Cardiac septum (tissue), 1 donor: ENCODE data around the gene CBL. TPM values are rescaled to one million over a fixed set of nuclear protein-coding genes. Genes with fewer than 3 reads are reported as not detected.
A peak's percentile ranks its signal among the peaks of the same experiment; 100 is the strongest.

Experiments
- DNase-seq: peaks from one replicate; pipeline ENCODE4 v3.0.0-alpha.2; 2020; ENCODE audit warnings: low spot score
- intact Hi-C: fragments of 100-400 bp; cut with DNase I; formaldehyde crosslinking; loops from one replicate; pipeline ENCODE4 v1.14.0; 2022
- total RNA-seq: library from RNA; stranded (reverse); fragmentation: NEBNext Ultra II Directional; extraction: Animal tissue kit (Norgen Biotek cat#: 25700); gene quantifications from one replicate; pipeline ENCODE4 v1.2.1, GENCODE V29; 2021
- donor health status: DM: no; HTN: no; CAD: no.

The CBL gene
- total RNA-seq, 1 donor from 2014 or later: 13.4 TPM

- DNase-seq: peak; percentile 26
- intact Hi-C loops: no loop called here
Measured at GRCh38 chr11:119336744-119337469, 130.8 kb downstream of the CBL start.

DNA sequence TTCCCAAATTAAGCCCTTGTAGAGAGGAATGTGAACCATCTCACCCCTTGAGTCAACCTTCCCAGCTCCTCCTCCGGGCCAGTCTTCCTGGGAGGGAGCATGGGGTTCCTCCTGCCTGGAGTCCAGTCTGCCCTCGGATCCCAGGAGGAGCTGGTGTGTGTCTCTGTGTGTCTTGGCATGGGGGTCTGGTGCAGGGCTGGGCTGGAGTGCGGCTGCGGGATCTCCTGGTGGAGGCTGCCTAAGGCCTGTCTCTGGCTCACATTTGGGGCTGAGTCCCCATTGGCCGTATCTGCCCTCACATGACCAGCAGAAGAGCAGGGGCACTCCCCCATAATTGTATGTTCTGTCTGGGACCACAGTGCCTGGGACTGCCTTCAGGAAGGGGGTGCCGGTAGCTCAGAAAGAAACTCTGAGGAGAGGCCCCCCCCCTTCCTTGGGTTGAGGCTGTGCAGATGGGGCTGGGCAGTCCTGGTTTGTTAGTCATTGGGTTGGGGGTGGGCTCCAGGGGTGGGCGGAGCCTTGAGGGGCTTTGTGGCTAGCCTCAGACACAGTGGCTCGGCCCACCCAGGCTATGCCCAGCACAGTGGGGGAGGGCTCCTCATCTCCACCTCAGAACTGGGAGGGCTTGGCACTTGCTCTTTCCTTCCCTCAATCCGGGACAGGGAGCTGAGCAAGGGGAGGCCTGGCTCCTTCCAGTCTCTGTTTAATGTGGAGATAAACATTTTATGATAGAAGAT is 131.6 kb downstream of the CBL start:
- intact Hi-C loops: no loop called here
- DNase-seq: peak; percentile 59

- DNase-seq: peak; percentile 86
- intact Hi-C loops: no loop called here
Measured at GRCh38 chr11:119338318-119338890, 132.3 kb downstream of the CBL start.

DNA sequence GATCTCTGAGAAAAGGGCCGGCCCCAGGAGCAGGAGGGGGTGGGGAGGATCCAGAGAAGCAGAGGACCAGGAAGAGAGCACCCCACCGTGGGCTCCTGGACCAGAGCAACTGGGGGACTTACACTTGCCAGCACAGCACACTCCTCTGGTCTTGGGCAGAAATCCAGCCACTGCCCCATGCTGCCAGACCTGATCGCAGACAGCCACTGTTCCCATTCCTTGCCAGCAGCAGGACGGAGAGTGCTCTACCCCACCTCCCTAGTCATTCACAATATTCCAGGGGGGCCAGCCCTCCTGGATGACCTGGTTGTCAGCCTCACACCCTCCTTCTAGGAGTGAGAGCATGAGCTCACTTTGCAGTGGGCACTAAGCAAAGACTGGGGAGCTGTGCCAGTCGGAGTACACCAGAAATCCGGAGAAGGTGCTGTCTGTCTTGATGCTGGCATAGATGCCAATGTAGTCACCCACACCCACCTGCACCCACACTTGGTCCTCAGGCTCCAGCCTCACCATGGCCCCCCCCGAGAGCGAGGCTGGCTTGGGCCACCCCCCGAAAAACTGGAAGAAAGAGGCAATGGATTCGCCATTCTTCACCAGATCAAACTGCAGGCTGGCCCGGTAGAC is 132.9 kb downstream of the CBL start:
- intact Hi-C loops: no loop called here
- peak; percentile 61 for DNase-seq

DNA sequence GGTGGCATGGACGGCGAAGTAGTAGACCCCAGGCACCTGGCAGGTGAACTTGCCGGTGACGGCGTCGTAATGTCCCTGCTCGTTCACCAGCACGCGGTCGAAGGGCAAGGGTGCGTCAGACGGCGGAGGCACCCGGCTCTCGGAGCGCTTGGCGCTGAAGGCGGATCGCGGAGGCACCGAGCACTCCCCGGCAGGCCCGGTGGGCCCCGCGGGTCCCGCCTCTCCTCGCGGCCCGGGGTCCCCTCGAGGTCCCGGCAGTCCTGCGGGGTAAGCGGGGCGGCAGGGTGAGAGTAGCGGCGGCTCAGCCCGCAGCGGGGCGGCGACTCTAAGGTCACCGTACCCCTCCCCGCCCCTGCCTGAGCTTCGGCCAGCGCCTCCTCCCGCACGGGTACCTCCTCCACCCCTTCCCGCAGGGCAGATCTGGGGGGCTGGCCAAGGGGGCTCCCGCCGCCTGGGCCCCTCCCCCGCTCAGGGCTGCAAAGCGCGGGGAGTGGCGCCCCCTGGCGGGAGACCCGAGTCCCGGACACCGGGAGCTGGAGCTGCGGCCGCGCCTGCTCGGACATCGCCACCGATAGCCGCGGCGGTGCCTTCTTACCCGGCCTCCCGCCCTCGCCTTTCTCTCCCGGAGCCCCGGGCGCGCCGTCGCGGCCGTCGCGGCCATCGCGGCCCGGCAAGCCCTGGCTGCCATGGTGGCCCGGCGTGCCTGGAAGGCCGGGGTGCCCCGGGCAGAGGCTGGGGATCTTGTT is 133.6 kb downstream of the CBL start:
- peak; percentile 78 for DNase-seq
- intact Hi-C loops: loop anchor here (2.0 kb wide), 1 partner anchor 33 kb away; no protein-coding TSS in a partner anchor

- peak; percentile 93 for DNase-seq
- intact Hi-C loops: loop anchor here (2.0 kb wide), 1 partner anchor 32 kb away; no protein-coding TSS in a partner anchor
Measured at GRCh38 chr11:119340335-119341221, 134.4 kb downstream of the CBL start, which contains the start of gene C1QTNF5. C1QTNF5 (minus strand) TSS chr11:119340883; CDS start chr11:119340397, 486 bp downstream.

- intact Hi-C loops: loop anchor here (2.0 kb wide), 1 partner anchor 31 kb away; no protein-coding TSS in a partner anchor
- DNase-seq: no peak
Measured at GRCh38 chr11:119341222-119342022, 135.3 kb downstream of the CBL start.

GRCh38 chr11:119342023-119342300 is 135.8 kb downstream of the CBL start:
- intact Hi-C loops: no loop called here
- DNase-seq: no peak

GRCh38 chr11:119342362-119343130 is 136.4 kb downstream of the CBL start:
- intact Hi-C loops: no loop called here

DNA sequence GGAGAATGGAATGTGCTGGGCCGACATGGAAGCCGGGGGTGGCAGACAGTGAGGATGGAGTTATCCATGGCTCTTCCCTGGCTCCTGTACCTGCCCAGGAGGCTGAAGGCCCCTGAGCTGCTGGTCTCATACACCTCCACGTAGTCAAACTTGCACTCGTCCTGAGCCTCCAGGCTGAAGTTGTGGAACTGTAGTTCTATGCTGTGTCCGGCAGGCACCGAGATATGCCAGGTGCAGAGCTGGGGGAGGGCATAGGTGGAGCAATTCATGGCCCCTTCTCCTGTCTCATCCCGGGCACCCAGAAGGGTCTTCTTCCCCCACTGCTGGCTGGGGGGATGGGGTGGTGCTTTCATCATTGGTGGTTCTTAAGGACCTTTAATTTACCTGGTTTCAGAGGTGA is 137.6 kb downstream of the CBL start:
- no peak for DNase-seq
- intact Hi-C loops: no loop called here

More at GRCh38 chr11:119342362-119343130, 136.4 kb downstream of the CBL start:
- no peak for DNase-seq

GRCh38 chr11:119344291-119345010 is 138.3 kb downstream of the CBL start:
- no peak for DNase-seq
- intact Hi-C loops: no loop called here

DNA sequence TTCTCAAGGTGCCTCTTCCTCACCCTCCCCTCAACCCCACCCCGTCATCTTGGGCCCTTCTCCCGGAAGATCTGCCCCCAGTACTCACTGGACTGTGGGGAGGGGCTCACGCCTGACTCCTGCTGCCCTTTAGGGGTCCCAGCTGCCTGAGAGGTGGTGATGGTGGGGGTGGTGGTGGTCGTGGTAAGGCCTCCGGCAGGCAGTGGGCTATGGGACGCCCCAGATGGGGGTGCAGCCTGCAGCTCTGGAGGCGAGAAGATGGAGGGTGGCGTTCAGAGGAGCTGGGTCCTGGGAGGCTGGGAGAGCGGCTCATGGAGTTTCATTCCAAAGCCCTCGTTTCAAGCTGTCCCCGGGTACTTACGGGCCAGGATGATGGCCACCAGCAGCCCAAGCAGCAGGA is 139.5 kb downstream of the CBL start:
- no peak for DNase-seq
- intact Hi-C loops: no loop called here

- intact Hi-C loops: no loop called here
- no peak for DNase-seq
Measured at GRCh38 chr11:119346605-119347004, 140.5 kb downstream of the CBL start, which contains the start of gene MFRP. MFRP (minus strand) TSS chr11:119346705; CDS start chr11:119346513, 192 bp downstream.

DNA sequence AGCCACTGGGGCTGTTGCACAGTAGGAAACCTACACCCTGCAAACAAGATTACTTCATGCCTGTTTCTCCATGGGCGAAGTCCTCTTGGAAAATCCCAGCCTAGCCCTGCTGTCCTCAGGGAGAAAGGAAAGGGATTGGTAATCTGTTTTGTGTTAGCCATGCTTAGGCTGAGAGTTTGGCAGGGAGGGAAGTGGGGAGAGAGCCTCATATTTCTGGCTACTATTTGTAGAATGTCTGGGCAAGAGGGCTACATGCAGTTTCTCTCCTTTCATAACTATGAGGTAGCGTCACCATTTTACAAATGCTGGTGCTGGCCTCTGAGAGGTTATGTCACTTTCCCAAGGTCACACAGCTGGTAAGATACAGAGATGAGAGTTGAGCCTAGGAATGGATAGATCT is 141.1 kb downstream of the CBL start:
- no peak for DNase-seq
- intact Hi-C loops: no loop called here

DNA sequence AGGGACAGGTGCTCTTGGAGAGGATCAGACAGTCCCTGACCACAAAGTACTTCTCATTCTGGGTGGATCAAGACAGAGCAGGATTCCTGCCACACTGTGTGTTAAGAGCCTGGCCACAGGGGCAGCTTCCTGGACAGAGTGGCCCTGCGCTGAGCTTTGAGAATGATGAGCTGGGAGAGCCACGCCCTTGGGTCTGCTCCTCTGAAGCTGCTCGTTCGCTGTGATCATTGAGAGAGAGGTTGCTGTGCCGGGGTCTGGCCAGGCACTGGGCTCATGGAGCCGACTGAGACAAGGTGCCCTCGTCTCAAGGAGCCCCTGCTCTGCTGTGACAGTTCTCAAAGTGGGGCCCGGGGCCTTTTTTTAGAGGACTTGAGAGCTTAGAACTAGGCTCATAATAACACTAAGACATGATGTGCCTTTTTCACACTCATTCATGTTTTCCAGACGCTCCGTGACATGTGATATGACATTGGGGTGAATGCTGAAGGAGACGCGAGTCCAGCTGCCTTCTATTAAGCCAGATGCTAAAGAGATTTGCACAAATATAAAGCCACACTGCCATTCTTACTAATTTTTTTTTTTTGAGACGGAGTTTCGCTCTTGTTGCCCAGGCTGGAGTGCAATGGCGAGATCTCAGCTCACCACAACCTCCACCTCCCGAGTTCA is 141.9 kb downstream of the CBL start:
- DNase-seq: no peak
- intact Hi-C loops: no loop called here

DNA sequence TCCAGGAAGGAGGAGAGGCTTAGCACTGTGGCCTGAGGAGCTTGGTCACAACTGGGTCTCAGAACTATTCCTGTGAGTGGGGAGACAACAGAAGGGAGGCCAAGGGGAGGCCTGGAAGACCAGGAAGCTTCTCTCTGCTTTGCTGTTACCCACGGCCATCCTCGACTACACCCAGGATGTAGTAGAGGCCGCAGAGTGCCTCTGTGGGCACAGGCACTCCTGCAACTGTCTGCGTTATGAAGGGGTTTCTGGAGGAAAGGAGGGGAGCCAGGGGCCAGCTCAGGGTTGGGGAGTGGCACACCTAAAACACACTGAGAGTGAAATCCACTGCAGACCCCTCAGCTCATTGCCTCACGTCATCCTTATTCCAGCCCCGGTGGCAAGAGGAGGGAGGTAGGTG is 144.2 kb downstream of the CBL start:
- intact Hi-C loops: no loop called here

More for the DNA sequence above, 144.2 kb downstream of the CBL start:
- no peak for DNase-seq
